Naive thymus-derived CD4-positive, alpha-beta T cell (primary cell): ENCODE data around the gene PEX14. TPM values are rescaled to one million over a fixed set of nuclear protein-coding genes. Genes with fewer than 3 reads are reported as not detected.
"Not testable (repeated sequence)": the region's sequence is repeated elsewhere in the genome, so short reads cannot be mapped to it uniquely, and the experiment has no call there.

Source experiments
- ATAC-seq: fragments of 150-1000 bp; cut with Tn5 transposase; 2 replicates; pipeline ENCODE4 v1.10.0; 2021; ENCODE audit warnings: mild to moderate bottlenecking, moderate library complexity
- CTCF ChIA-PET: fragments of 350-600 bp; sonication (Branson Sonifier 250); formaldehyde crosslinking; loops from one replicate; lab custom pipeline; 2021; ENCODE audit warnings: antibody characterized with exemption; lab: Charles Lee
- POLR2A ChIA-PET: fragments of 350-600 bp; sonication (Branson Sonifier 250); formaldehyde crosslinking; loops from one replicate; lab custom pipeline; 2021; ENCODE audit warnings: antibody characterized with exemption, inconsistent platforms; lab: Charles Lee
- DNase-seq, 9 donors: peaks; one replicate each; pipeline versions ENCODE4 v3.0.0 to v3.0.0-alpha.2; 2020 to 2022; ENCODE audit warnings: mixed read lengths in 1 of 9
- H3K27ac ChIP-seq: one replicate; pipeline ENCODE4 v1.7.0; 2013; ENCODE audit warnings: mild to moderate bottlenecking, low read depth, low read length, moderate library complexity
- H3K27me3 ChIP-seq, 2 donors: one replicate each; pipeline ENCODE4 v1.7.0; 2013; ENCODE audit warnings: low read length in 2 of 2, mild to moderate bottlenecking in 2 of 2, moderate library complexity in 2 of 2; ENCODE audit not compliant: control insufficient read depth in 2 of 2, insufficient read depth in 2 of 2
- H3K36me3 ChIP-seq, 3 experiments: 1 replicate in 2 of 3; 2 replicates in 1 of 3; pipeline ENCODE4 v1.7.0; 2013; ENCODE audit warnings: low read length in 3 of 3, mild to moderate bottlenecking in 3 of 3, moderate library complexity in 1 of 3; ENCODE audit not compliant: insufficient read depth in 3 of 3, control insufficient read depth in 2 of 3
- H3K4me1 ChIP-seq, 2 donors: one replicate each; pipeline ENCODE4 v1.7.0; 2013; ENCODE audit warnings: low read length in 2 of 2, mild to moderate bottlenecking in 2 of 2, moderate library complexity in 1 of 2; ENCODE audit not compliant: control insufficient read depth in 2 of 2, insufficient read depth in 2 of 2
- H3K4me3 ChIP-seq: 2 replicates; pipeline ENCODE4 v1.7.0; 2013; ENCODE audit warnings: mild to moderate bottlenecking, low read length
- H3K9me3 ChIP-seq, 3 experiments: 1 replicate in 2 of 3; 2 replicates in 1 of 3; pipeline ENCODE4 v1.7.0; 2013; ENCODE audit warnings: low read length in 3 of 3; ENCODE audit not compliant: control insufficient read depth in 2 of 3
- H3K27ac Mint-ChIP-seq, 9 donors: one replicate each; pipeline ENCODE4 v1.8.0; 2020 to 2022; ENCODE audit warnings: mixed read lengths in 9 of 9, mild to moderate bottlenecking in 8 of 9, moderate library complexity in 5 of 9, inconsistent platforms in 2 of 9
- H3K27me3 Mint-ChIP-seq, 5 donors: one replicate each; pipeline ENCODE4 v1.8.0; 2021 to 2022; ENCODE audit warnings: mixed read lengths in 5 of 5, mild to moderate bottlenecking in 1 of 5
- H3K36me3 Mint-ChIP-seq, 5 donors: one replicate each; pipeline ENCODE4 v1.8.0; 2020 to 2022; ENCODE audit warnings: mixed read lengths in 5 of 5, mild to moderate bottlenecking in 3 of 5, inconsistent platforms in 1 of 5
- H3K4me1 Mint-ChIP-seq, 7 donors: one replicate each; pipeline ENCODE4 v1.8.0; 2020 to 2022; ENCODE audit warnings: mixed read lengths in 7 of 7, mild to moderate bottlenecking in 3 of 7, inconsistent platforms in 1 of 7
- H3K4me3 Mint-ChIP-seq, 10 donors: one replicate each; pipeline ENCODE4 v1.8.0; 2020 to 2022; ENCODE audit warnings: mild to moderate bottlenecking in 10 of 10, mixed read lengths in 10 of 10, moderate library complexity in 6 of 10, inconsistent platforms in 2 of 10
- H3K9me3 Mint-ChIP-seq, 11 donors: one replicate each; pipeline ENCODE4 v1.8.0; 2020 to 2022; ENCODE audit warnings: mixed read lengths in 11 of 11, mild to moderate bottlenecking in 4 of 11, inconsistent platforms in 1 of 11, moderate library complexity in 1 of 11
- intact Hi-C, 2 donors: fragments of 100-400 bp; cut with micrococcal nuclease; formaldehyde crosslinking; loops; one replicate each; pipeline ENCODE4 v1.15.1; 2023
- polyA plus RNA-seq, 2 donors: library from polyadenylated mRNA; unstranded; fragments of 300-500 nt; fragmentation: Illumina TruSeq; gene quantifications; one replicate each; pipeline ENCODE4 v1.2.3, GENCODE V29; 2021
- total RNA-seq, 6 experiments: library from RNA in 5 of 6; stranded (reverse) in 5 of 6; gene quantifications; 1 replicate in 5 of 6; 2 replicates in 1 of 6; pipeline ENCODE4 v1.2.3 and lab custom pipeline; 2021 to 2026

PEX14 gene, protein sequence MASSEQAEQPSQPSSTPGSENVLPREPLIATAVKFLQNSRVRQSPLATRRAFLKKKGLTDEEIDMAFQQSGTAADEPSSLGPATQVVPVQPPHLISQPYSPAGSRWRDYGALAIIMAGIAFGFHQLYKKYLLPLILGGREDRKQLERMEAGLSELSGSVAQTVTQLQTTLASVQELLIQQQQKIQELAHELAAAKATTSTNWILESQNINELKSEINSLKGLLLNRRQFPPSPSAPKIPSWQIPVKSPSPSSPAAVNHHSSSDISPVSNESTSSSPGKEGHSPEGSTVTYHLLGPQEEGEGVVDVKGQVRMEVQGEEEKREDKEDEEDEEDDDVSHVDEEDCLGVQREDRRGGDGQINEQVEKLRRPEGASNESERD
- 10 to 100 TPM; 20.9 to 27.8 (median 22.0) TPM for total RNA-seq
- polyA plus RNA-seq, result 1 to 10 TPM; 3.6 to 6.8 TPM
- 22.2 reads per million, percentile 53 among the genes with 10 or more reads in this experiment for total RNA-seq (lab: John Stamatoyannopoulos, UW)

DNA sequence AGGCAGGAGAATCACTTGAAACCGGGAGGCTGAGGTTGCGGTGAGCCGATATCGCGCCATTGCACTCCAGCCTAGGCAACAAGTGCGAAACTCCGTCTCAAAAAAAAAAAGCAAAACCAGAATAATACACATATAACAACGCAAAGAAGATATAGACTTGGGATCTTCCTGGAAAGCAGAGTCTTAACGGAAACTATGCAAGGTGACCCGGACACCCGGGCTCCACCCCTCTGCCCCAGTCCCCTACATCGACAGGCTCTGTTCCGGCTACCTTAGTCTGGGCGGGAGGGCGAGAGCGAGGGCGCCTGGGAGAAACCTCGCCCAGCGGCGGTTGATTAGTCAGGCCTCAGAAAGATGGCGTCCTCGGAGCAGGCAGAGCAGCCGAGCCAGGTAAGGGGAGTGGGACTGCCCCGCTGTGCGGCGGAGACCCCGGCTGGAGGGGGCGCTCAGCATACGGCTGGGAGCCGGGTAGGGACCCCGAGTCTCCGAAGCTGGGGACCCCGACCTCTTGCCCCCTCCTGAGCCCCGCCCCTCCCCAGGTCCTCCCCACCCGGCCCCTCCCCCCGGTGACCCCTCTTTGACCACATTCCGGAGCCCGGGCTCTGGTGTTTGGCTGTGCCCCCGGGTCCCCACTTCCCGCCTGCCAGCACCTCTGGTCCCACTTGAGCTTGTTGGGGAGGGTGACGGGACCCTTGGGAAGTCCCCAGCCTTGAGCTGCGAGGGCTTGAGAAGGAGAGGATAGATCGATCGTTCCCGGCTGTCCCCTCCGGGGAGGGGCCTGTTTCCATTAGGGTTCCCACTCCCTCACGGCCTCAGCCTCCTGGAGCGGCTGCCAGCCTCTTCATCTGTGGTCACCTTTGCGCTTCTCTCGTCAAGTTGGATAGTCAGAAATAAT lies at the start of gene PEX14:
PEX14 (plus strand) TSS at position 338 of the 895 bp plus-strand sequence; CDS start at position 355, 17 bp downstream.
- CTCF ChIA-PET, result interaction anchor here (0.6 kb wide), 2 partner anchors 45 to 526 kb away, joined by 3 read pairs; no protein-coding TSS in a partner anchor
- intact Hi-C loops, result loop anchor here (1.0 to 10.0 kb wide), 9 partner anchors 77 to 1330 kb away; partner anchors contain the start of genes AGTRAP (in 1 of the 2), CLCN6 (in 1 of the 2), KIF1B (in 1 of the 2) and LZIC (in 1 of the 2)
- DNase-seq (peak; percentile 67 to 86 (median 78)), ATAC-seq (peak; percentile 91)
- Histone ChIP-seq H3K9me3 (no peaks in the 10 kb centered on the region), H3K36me3 (no peaks in the 10 kb centered on the region), H3K4me1 (peaks cover 21 to 37% of the 10 kb centered on the region in 2 donors), H3K27ac (peak within 1 kb of the TSS; percentile 66), H3K4me3 (peak within 1 kb of the TSS; percentile 67), H3K27me3 (no peaks in the 10 kb centered on the region)
- Mint-ChIP-seq H3K4me3 (peak within 1 kb of the TSS; percentile 92 to 99 (median 96)), H3K27me3 (no peaks in the 10 kb centered on the region), H3K27ac (peak within 1 kb of the TSS; percentile 72 to 95 (median 90)), H3K4me1 (peaks cover 18 to 72% (median 55%) of the 10 kb centered on the region in 7 donors), H3K36me3 (no peaks in the 10 kb centered on the region), H3K9me3 (no peaks in the 10 kb centered on the region)
- POLR2A ChIA-PET, result interaction anchor here (0.5 to 1.7 kb wide), 5 partner anchors 14 to 76 kb away, joined by 3 to 7 read pairs (median 5); partner anchors contain the start of genes CENPS and PGD

DNA sequence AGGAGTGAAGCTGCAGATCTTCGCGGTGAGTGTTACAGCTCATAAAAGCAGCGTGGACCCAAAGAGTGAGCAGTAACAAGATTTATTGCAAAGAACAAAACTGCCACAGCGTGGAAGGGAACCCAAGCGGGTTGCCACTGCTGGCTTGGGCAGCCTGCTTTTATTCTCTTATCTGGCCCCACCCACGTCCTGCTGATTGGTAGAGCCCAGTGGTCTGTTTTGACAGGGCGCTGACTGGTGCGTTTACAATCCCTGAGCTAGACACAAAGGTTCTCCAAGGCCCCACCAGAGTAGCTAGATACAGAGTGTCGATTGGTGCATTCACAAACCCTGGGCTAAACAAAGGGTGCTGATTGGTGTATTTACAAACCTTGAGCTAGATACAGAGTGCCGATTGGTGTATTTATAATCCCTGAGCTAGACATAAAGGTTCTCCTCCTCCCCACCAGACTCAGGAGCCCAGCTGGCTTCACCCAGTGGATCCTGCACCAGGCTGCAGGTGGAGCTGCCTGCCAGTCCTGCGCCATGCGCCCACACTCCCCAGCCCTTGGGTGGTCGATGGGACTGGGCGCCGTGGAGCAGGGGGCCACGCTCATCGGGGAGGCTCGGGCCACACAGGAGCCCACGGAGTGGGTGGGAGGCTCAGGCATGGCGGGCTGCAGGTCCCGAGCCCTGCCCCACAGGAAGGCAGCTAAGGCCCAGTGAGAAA lies 48.8 kb upstream of the PEX14 start:
- CTCF ChIA-PET, result interaction anchor here (1.2 to 1.5 kb wide), 2 partner anchors 216 to 439 kb away, joined by 3 read pairs; partner anchors contain the start of gene KIF1B
- intact Hi-C loops, H3K4me1 ChIP-seq, ATAC-seq, H3K27me3 Mint-ChIP-seq, DNase-seq, H3K27me3 ChIP-seq, H3K4me3 ChIP-seq, POLR2A ChIA-PET, H3K4me3 Mint-ChIP-seq, H3K27ac ChIP-seq, H3K9me3 Mint-ChIP-seq, H3K9me3 ChIP-seq, H3K36me3 ChIP-seq, H3K36me3 Mint-ChIP-seq: not testable (repeated sequence)
- H3K27ac Mint-ChIP-seq, result peak overlapping the region in 1 of 9 donors; percentile 9
- peaks cover 0 to 17% (median 14%) of the 10 kb centered on the region in 7 donors for H3K4me1 Mint-ChIP-seq

DNA sequence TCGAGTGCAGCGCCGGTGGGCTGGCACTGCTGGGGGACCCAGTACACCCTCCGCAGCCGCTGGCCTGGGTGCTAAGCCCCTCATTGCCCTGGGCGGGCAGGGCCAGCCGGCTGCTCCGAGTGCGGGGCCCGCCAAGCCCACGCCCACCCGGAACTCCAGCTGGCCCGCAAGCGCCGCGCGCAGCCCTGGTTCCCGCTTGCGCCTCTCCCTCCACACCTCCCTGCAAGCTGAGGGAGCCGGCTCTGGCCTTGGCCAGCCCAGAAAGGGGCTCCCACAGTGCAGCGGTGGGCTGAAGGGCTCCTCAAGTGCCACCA lies 48.3 kb upstream of the PEX14 start:
- H3K4me3 Mint-ChIP-seq, H3K9me3 ChIP-seq, H3K4me3 ChIP-seq, H3K9me3 Mint-ChIP-seq, H3K36me3 ChIP-seq, ATAC-seq, POLR2A ChIA-PET, DNase-seq, H3K27me3 Mint-ChIP-seq, H3K4me1 ChIP-seq, H3K27me3 ChIP-seq, H3K36me3 Mint-ChIP-seq, H3K27ac ChIP-seq, intact Hi-C loops, H3K27ac Mint-ChIP-seq: not testable (repeated sequence)
- CTCF ChIA-PET, result interaction anchor here (1.2 to 1.5 kb wide), 2 partner anchors 216 to 439 kb away, joined by 3 read pairs; partner anchors contain the start of gene KIF1B
- H3K4me1 Mint-ChIP-seq, result peaks cover 0 to 22% (median 20%) of the 10 kb centered on the region in 7 donors

DNA sequence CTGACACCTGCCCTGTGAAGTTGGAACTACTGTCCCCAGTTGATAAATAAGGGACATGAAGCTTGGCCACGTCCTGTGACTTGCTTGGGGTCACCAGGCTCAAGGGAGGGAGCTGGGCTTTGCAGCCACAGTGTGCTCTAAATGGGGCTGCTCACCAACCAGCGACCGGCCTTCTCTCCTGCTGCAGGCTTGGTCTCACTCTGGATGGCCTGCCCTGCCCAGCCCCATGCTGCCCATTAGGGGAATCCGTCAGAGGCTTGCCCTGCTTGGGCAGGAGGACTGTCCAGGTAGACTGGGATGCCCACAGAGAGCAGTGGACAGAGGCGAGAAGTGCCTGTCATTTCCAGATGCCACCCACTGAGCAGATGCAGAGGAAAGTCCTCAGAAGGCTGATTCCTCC lies 45.8 kb upstream of the PEX14 start:
- H3K9me3 Mint-ChIP-seq, result no peaks in the 10 kb centered on the region
- peaks cover 3 to 8% of the 10 kb centered on the region in 2 donors for H3K4me1 ChIP-seq
- no peak overlapping the region for H3K4me3 ChIP-seq
- DNase-seq (no peak), ATAC-seq (no peak)
- no peaks in the 10 kb centered on the region for H3K27me3 ChIP-seq
- ChIA-PET CTCF (interaction anchor here (0.6 to 4.1 kb wide), 9 partner anchors 8 to 555 kb away, joined by 3 to 41 read pairs (median 5); partner anchors contain the start of gene KIF1B), POLR2A (interaction anchor here (1.9 kb wide), 1 partner anchor 219 kb away, joined by 10 read pairs; the partner anchor contains the start of gene KIF1B)
- H3K27ac Mint-ChIP-seq, result peak overlapping the region in 4 of 9 donors; percentile 13 to 91 (median 84)
- peaks cover 0 to 2% (median 0%) of the 10 kb centered on the region in 5 donors for H3K27me3 Mint-ChIP-seq
- no peak overlapping the region for H3K27ac ChIP-seq
- H3K36me3 Mint-ChIP-seq, result no peaks in the 10 kb centered on the region
- no peaks in the 10 kb centered on the region for H3K9me3 ChIP-seq
- H3K36me3 ChIP-seq, result no peaks in the 10 kb centered on the region
- intact Hi-C loops, result loop anchor here (1.0 to 2.0 kb wide), 7 partner anchors 31 to 554 kb away; partner anchors contain the start of genes KIF1B (in 2 of the 2) and UBE4B (in 1 of the 2)
- H3K4me1 Mint-ChIP-seq, result peaks cover 0 to 26% (median 20%) of the 10 kb centered on the region in 7 donors
- peak overlapping the region in 5 of 10 donors; percentile 17 to 94 (median 90) for H3K4me3 Mint-ChIP-seq

DNA sequence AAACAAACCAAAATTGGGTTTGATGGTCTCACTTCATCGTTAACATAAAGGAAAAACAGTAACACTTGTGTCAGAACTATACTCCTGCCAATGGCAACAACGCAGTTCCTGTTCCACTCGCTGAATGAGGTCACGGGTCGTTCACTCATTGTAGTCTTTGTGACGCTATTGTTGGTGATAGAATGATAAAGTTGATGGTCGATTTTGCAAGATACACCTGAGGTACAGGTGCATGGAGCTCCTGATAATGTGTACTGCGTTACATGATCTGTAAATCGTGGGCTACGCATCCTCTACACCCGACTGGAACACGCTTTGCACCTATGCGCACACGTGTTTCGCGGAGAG lies 44.9 kb upstream of the PEX14 start:
- H3K27me3 Mint-ChIP-seq, result peaks cover 0 to 2% (median 0%) of the 10 kb centered on the region in 5 donors
- Histone ChIP-seq H3K27me3 (no peaks in the 10 kb centered on the region), H3K36me3 (no peaks in the 10 kb centered on the region), H3K4me1 (peaks cover 3 to 8% of the 10 kb centered on the region in 2 donors), H3K9me3 (no peaks in the 10 kb centered on the region), H3K4me3 (peak overlapping the region; percentile 97), H3K27ac (peak overlapping the region; percentile 88)
- intact Hi-C loops, result loop anchor here (1.0 to 5.0 kb wide), 7 partner anchors 32 to 520 kb away; partner anchors contain the start of genes DFFA (in 2 of the 2), UBE4B (in 2 of the 2) and CTNNBIP1 (in 1 of the 2)
- ChIA-PET CTCF (interaction anchor here (0.6 to 4.1 kb wide), 13 partner anchors 12 to 575 kb away, joined by 3 to 41 read pairs (median 5); partner anchors contain the start of gene KIF1B), POLR2A (interaction anchor here (1.3 to 2.2 kb wide), 6 partner anchors 13 to 220 kb away, joined by 3 to 10 read pairs (median 6); partner anchors contain the start of genes KIF1B, PEX14 and PGD)
- H3K4me3 Mint-ChIP-seq, result peak overlapping the region; percentile 82 to 98 (median 88)
- no peaks in the 10 kb centered on the region for H3K9me3 Mint-ChIP-seq
- no peaks in the 10 kb centered on the region for H3K36me3 Mint-ChIP-seq
- H3K4me1 Mint-ChIP-seq, result peaks cover 0 to 26% (median 20%) of the 10 kb centered on the region in 7 donors
- DNase-seq (peak in 1 of 9 donors; percentile 62), ATAC-seq (peak; percentile 6)
- H3K27ac Mint-ChIP-seq, result peak overlapping the region; percentile 66 to 96 (median 91)
